Stimulated activated naive CD8-positive, alpha-beta T cell treated with anti-CD3 and anti-CD28 coated beads, Interleukin-15, amount 100 ng/mL, for 72 hours (primary cell): ENCODE data around the gene BMP2.

Experiments used
- ATAC-seq: fragments of 150-1000 bp; cut with Tn5 transposase; 2 replicates; pipeline ENCODE4 v1.10.0; 2021; ENCODE audit warnings: mild to moderate bottlenecking, moderate library complexity
- DNase-seq, 2 donors: peaks; one replicate each; pipeline ENCODE4 v3.0.0; 2021 to 2022
- H3K27ac Mint-ChIP-seq, 2 donors: one replicate each; pipeline ENCODE4 v1.8.0; 2022; ENCODE audit warnings: mild to moderate bottlenecking in 2 of 2, mixed read lengths in 2 of 2, moderate library complexity in 2 of 2
- H3K27me3 Mint-ChIP-seq: one replicate; pipeline ENCODE4 v1.8.0; 2022; ENCODE audit warnings: mixed read lengths
- H3K4me1 Mint-ChIP-seq: one replicate; pipeline ENCODE4 v1.8.0; 2022; ENCODE audit warnings: mild to moderate bottlenecking, mixed read lengths
- H3K4me3 Mint-ChIP-seq, 2 donors: one replicate each; pipeline ENCODE4 v1.8.0; 2022; ENCODE audit warnings: mild to moderate bottlenecking in 2 of 2, mixed read lengths in 2 of 2, moderate library complexity in 1 of 2
- H3K9me3 Mint-ChIP-seq, 2 donors: one replicate each; pipeline ENCODE4 v1.8.0; 2022; ENCODE audit warnings: mixed read lengths in 2 of 2

Gene BMP2

GRCh38 chr20:6802227-6802626 is 34.7 kb downstream of the BMP2 start:
- DNase-seq (no peak), ATAC-seq (no peak)
- Mint-ChIP-seq H3K27ac (no peak overlapping the region), H3K4me3 (no peak overlapping the region), H3K4me1 (no peaks in the 10 kb centered on the region), H3K9me3 (peaks cover 0 to 8% of the 10 kb centered on the region in 2 donors), H3K27me3 (no peaks in the 10 kb centered on the region)

DNA sequence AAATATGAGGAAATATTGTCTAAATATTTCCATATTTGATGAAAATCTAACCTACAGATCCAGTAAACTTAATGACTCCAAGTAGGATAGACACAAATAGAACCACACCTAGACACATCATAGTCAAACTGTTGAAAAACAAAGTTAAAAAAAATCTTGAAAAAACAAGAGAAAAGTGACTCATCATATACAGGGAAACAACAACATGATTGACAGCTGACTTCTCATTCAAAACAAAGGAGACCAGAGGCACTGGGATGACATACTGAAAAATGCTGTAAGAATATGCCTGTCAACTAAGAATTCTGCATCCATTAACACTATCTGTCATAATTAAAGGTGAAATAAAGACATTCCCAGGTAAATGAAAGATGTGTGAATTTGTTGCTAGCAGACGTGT is 38.8 kb downstream of the BMP2 start:
- no peaks in the 10 kb centered on the region for H3K27me3 Mint-ChIP-seq
- no peak for ATAC-seq
- no peak for DNase-seq
- H3K4me3 Mint-ChIP-seq, result no peak overlapping the region
- peaks cover 0 to 8% of the 10 kb centered on the region in 2 donors for H3K9me3 Mint-ChIP-seq
- H3K4me1 Mint-ChIP-seq, result no peaks in the 10 kb centered on the region
- no peak overlapping the region for H3K27ac Mint-ChIP-seq

GRCh38 chr20:6811262-6812035 is 44.0 kb downstream of the BMP2 start:
- DNase-seq, result no peak
- H3K4me1 Mint-ChIP-seq, result no peaks in the 10 kb centered on the region
- no peaks in the 10 kb centered on the region for H3K9me3 Mint-ChIP-seq
- no peak for ATAC-seq
- no peak overlapping the region for H3K4me3 Mint-ChIP-seq
- H3K27ac Mint-ChIP-seq, result no peak overlapping the region
- no peaks in the 10 kb centered on the region for H3K27me3 Mint-ChIP-seq

DNA sequence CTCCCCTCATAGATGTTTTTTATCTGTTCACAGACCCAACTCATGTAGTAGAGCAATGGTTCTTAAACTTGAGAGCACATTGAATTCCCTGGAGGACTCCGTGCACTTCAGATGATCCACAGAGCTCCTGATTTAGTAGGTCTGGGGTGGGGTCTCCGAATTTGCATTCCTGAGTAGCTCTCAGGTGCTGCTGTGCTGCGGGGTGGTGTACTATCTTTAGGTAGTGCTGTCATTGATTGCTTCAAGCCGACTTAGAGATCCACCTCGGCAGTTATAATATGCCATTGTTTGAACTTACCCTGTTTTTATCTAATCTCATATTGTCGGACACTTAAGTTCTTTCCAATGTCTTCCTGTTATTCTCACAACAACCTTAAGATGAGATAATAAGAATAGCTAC is 45.0 kb downstream of the BMP2 start:
- Mint-ChIP-seq H3K4me3 (no peak overlapping the region), H3K27me3 (no peaks in the 10 kb centered on the region)
- ATAC-seq, result no peak

GRCh38 chr20:6814945-6815344 is 47.5 kb downstream of the BMP2 start:
- no peak for ATAC-seq
- H3K27ac Mint-ChIP-seq, result no peak overlapping the region
- no peaks in the 10 kb centered on the region for H3K27me3 Mint-ChIP-seq
- no peak for DNase-seq
- H3K9me3 Mint-ChIP-seq, result peaks cover 0 to 13% of the 10 kb centered on the region in 2 donors
- H3K4me1 Mint-ChIP-seq, result no peaks in the 10 kb centered on the region
- no peak overlapping the region for H3K4me3 Mint-ChIP-seq

More for the DNA sequence above, 45.0 kb downstream of the BMP2 start:
- no peak for DNase-seq
- Mint-ChIP-seq H3K27ac (no peak overlapping the region), H3K4me1 (no peaks in the 10 kb centered on the region), H3K9me3 (no peaks in the 10 kb centered on the region)

DNA sequence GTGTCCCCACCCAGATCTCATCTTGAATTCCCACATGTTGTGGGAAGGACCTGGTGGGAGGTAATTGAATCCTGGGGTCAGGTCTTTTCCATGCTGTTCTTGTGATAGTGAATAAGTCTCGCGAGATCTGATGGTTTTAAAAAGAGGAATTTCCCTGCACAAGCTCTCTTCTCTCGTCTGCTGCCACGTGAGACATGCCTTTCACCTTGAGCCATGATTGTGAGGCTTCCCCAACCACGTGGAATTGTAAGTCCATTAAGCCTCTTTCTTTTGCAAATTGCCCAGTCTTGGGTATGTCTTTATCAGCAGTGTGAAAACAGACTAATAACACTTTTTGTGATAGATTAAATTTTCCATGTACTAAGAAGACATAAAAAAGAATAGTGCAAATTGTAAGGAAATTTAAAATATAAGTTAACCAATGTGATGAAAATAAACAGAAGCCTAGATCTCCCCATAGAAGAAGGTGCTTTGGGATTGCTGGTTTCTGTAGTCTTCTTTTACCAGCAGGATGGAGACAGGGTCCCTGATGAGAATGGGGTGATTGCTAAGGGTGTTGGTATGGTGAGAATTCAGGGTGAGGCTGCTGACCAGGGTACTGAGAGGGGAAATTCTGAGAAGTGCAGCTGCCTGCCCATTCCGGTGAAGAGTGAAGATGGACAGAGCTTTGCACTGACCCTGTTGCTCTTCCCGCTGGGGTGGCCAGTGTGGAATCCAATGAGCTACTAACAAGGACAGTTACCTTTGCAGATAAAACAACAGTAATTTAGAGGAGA is 50.7 kb downstream of the BMP2 start:
- H3K4me3 Mint-ChIP-seq, result no peak overlapping the region
- no peak for DNase-seq
- no peaks in the 10 kb centered on the region for H3K4me1 Mint-ChIP-seq
- H3K27ac Mint-ChIP-seq, result no peak overlapping the region
- H3K9me3 Mint-ChIP-seq, result peaks cover 0 to 13% of the 10 kb centered on the region in 2 donors
- no peaks in the 10 kb centered on the region for H3K27me3 Mint-ChIP-seq
- no peak for ATAC-seq

GRCh38 chr20:6819599-6819998 is 52.1 kb downstream of the BMP2 start:
- H3K4me3 Mint-ChIP-seq, result no peak overlapping the region
- no peak overlapping the region for H3K27ac Mint-ChIP-seq
- ATAC-seq (no peak), DNase-seq (no peak)
- no peaks in the 10 kb centered on the region for H3K27me3 Mint-ChIP-seq
- H3K4me1 Mint-ChIP-seq, result no peaks in the 10 kb centered on the region
- peaks cover 0 to 13% of the 10 kb centered on the region in 2 donors for H3K9me3 Mint-ChIP-seq

GRCh38 chr20:6824401-6824800 is 56.9 kb downstream of the BMP2 start:
- DNase-seq, result no peak
- no peaks in the 10 kb centered on the region for H3K4me1 Mint-ChIP-seq
- ATAC-seq, result no peak
- H3K27me3 Mint-ChIP-seq, result peaks cover 8% of the 10 kb centered on the region
- H3K27ac Mint-ChIP-seq, result peak overlapping the region in 1 of 2 donors; percentile 21
- H3K9me3 Mint-ChIP-seq, result peaks cover 0 to 2% of the 10 kb centered on the region in 2 donors
- no peak overlapping the region for H3K4me3 Mint-ChIP-seq

GRCh38 chr20:6827472-6827871 is 60.0 kb downstream of the BMP2 start:
- no peak for ATAC-seq
- H3K27me3 Mint-ChIP-seq, result peaks cover 8% of the 10 kb centered on the region

DNA sequence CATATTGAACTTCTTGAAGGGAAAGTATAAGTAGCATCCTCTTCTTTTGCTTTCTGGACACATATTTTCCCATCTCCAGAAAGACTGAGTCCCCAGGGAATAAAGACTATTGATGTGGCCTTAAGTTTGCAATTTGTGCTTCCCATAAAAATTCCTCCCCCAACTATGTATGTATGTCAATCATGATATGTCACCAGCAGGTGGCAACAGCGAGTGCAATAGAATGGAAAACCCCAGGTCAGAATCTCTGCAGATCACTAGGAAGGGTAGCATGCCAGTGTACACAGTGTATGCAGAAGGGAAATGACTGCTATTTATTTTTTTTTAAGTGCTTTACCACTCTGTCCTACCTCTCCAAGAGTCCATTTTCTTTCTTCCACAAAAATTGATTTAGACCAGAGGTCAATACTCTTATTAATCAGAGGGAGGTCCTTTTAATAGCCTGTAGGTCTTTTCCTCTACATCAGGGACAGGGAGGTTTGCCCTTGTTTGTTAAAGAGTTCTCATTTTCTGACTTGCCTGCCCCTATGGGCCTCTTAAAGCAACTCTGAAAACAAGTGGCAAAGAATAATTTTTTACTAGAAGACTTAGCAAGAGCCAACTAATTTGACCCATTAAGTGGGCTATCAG is 61.4 kb downstream of the BMP2 start:
- Mint-ChIP-seq H3K27ac (no peak overlapping the region), H3K4me3 (no peak overlapping the region), H3K9me3 (no peaks in the 10 kb centered on the region), H3K4me1 (no peaks in the 10 kb centered on the region), H3K27me3 (peaks cover 8% of the 10 kb centered on the region)
- peak; percentile 9 for DNase-seq
- peak; percentile 39 for ATAC-seq

More at GRCh38 chr20:6827472-6827871, 60.0 kb downstream of the BMP2 start:
- DNase-seq, result no peak
- Mint-ChIP-seq H3K4me1 (no peaks in the 10 kb centered on the region), H3K27ac (no peak overlapping the region), H3K4me3 (no peak overlapping the region), H3K9me3 (no peaks in the 10 kb centered on the region)

DNA sequence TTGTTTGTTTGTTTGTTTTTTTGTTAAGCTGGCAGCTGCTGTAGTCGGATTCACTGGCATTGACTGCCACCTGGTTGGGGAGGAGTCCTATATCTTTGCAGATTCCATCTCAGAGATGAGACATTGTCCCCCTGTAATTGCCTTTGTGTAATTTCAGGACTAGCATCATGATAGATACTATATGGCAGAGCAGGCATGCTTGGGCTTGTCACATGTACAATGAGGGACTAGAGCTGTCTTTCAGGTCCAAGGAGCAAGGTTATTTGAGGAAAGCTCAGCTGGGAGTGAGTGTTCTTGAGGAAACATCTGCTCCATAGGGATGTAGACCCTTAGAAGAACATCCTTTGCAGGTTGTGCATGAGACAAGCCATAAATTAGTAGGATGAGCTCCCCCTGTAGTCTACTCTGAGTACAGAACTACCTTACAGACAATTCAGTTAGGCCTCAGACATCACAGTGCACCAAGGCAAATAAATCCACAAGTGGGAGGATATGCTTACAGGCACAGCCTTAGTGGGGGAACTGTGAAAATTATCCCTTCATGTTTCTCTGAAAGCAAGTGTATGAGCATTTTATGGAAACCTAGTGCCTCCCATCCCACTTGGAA is 62.1 kb downstream of the BMP2 start:
- H3K27me3 Mint-ChIP-seq, result peaks cover 8% of the 10 kb centered on the region
- H3K4me3 Mint-ChIP-seq, result no peak overlapping the region
- H3K4me1 Mint-ChIP-seq, result no peaks in the 10 kb centered on the region
- H3K27ac Mint-ChIP-seq, result no peak overlapping the region
- H3K9me3 Mint-ChIP-seq, result no peaks in the 10 kb centered on the region
- ATAC-seq (no peak), DNase-seq (no peak)
